Stomach (tissue), 4 donors: Measurements from ENCODE around the gene TRIO.

Source experiments
- POLR2A ChIP-seq, 4 donors: fragments of 450-650 bp; IDR thresholded peaks; one replicate each; pipeline ENCODE4 v1.6.1; 2016; ENCODE audit warnings: antibody characterized with exemption in 4 of 4, control low read depth in 2 of 4, mild to moderate bottlenecking in 1 of 4, moderate library complexity in 1 of 4
- TF ChIP-seq, protein P1 (sequence below), 7 experiments: fragments of 450-650 bp in 4 of 7; fragments of 200-600 bp in 3 of 7; sonication (generic) in 3 of 7; IDR thresholded peaks; one replicate each; pipeline ENCODE4 v1.5.1; 2016 to 2019; ENCODE audit warnings: antibody characterized with exemption in 7 of 7, control low read depth in 2 of 7, mild to moderate bottlenecking in 1 of 7

DNA sequence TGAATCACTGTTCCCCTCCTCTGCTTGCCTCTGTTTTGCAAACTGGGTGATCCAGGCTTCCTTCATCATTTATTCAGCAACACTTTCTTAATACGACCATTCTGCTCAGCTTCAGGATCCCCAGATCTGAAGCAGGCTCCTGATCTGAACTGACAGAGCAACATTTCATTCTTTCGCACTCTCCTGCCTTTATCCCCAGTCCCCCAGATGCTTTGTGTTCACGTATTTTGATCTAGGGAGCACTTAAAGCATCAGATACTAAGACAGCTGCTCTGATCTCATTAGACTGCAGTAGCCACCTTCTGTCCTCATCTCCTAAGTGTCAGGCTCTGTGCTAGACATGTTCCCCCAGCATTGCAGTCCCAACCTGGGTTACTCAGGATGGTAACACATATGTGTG is 158.0 kb downstream of the TRIO start:
- TF ChIP-seq, protein P1, sequence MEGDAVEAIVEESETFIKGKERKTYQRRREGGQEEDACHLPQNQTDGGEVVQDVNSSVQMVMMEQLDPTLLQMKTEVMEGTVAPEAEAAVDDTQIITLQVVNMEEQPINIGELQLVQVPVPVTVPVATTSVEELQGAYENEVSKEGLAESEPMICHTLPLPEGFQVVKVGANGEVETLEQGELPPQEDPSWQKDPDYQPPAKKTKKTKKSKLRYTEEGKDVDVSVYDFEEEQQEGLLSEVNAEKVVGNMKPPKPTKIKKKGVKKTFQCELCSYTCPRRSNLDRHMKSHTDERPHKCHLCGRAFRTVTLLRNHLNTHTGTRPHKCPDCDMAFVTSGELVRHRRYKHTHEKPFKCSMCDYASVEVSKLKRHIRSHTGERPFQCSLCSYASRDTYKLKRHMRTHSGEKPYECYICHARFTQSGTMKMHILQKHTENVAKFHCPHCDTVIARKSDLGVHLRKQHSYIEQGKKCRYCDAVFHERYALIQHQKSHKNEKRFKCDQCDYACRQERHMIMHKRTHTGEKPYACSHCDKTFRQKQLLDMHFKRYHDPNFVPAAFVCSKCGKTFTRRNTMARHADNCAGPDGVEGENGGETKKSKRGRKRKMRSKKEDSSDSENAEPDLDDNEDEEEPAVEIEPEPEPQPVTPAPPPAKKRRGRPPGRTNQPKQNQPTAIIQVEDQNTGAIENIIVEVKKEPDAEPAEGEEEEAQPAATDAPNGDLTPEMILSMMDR (IDR thresholded peaks at IDR 0.05), result no peak
- no peak for TF ChIP-seq POLR2A (IDR thresholded peaks at IDR 0.05)
